ENCODE results near the gene SSH2. TPM values are rescaled to one million over a fixed set of nuclear protein-coding genes. Genes with fewer than 3 reads are reported as not detected.

The SSH2 gene
- total and polyA plus RNA-seq, 2 experiments from 2014 or later = 8.3 to 18.9 TPM

- no peaks in the 10 kb centered on the region for H4K20me1 ChIP-seq (ENCODE audit: insufficient read depth)
- H3K4me2 ChIP-seq (ENCODE audit: unreplicated experiment) = no peak overlapping the region
- no peak overlapping the region for H3K4me3 ChIP-seq
- H3K9me2 ChIP-seq (ENCODE audit: insufficient read depth) = no peaks in the 10 kb centered on the region
- DNase-seq = no peak
- no peaks in the 10 kb centered on the region for H3K36me3 ChIP-seq (ENCODE audit: low read depth)
- no peaks in the 10 kb centered on the region for H3K9me3 ChIP-seq (ENCODE audit: low read depth)
- no peak overlapping the region for H3K27ac ChIP-seq
- TF ChIP-seq EZH2 (IDR thresholded peaks at IDR 0.05; ENCODE audit: insufficient read depth, poor library complexity, severe bottlenecking) (no peak), EZH2phosphoT487 (IDR thresholded peaks at IDR 0.05; ENCODE audit: insufficient read depth, low read depth) (no peak)
- WGBS, 2 experiments (ENCODE audit: low coverage in 1 of 2, low lambda C conversion rate in 2 of 2, missing lambda C conversion rate in 2 of 2) = 87 to 97% methylated on average over 3 of the region's 3 CpGs
- no peaks in the 10 kb centered on the region for H3F3A ChIP-seq (ENCODE audit: insufficient read depth)
- H3K79me2 ChIP-seq (ENCODE audit: insufficient read depth) = no peaks in the 10 kb centered on the region
- H3K27me3 ChIP-seq (replicated peaks; ENCODE audit: insufficient read depth) = no peaks in the 10 kb centered on the region
- H3K9ac ChIP-seq = no peak overlapping the region
- no peaks in the 10 kb centered on the region for H3K4me1 ChIP-seq (ENCODE audit: insufficient read depth)
- in situ Hi-C loops (cut with MboI) = no loop called here
- no peak overlapping the region for H2AFZ ChIP-seq
Observed at GRCh38 chr17:29610395-29610794, 319.6 kb downstream of the SSH2 start.

- Histone ChIP-seq H3K27ac (no peak overlapping the region), H3K4me2 (ENCODE audit: unreplicated experiment) (no peak overlapping the region), H3K4me3 (no peak overlapping the region), H3K9me3 (ENCODE audit: low read depth) (no peaks in the 10 kb centered on the region), H3F3A (ENCODE audit: insufficient read depth) (no peaks in the 10 kb centered on the region), H3K36me3 (ENCODE audit: low read depth) (no peaks in the 10 kb centered on the region), H3K9ac (no peak overlapping the region), H3K9me2 (ENCODE audit: insufficient read depth) (no peaks in the 10 kb centered on the region), H3K4me1 (ENCODE audit: insufficient read depth) (no peaks in the 10 kb centered on the region), H4K20me1 (ENCODE audit: insufficient read depth) (no peaks in the 10 kb centered on the region), H3K27me3 (replicated peaks; ENCODE audit: insufficient read depth) (no peaks in the 10 kb centered on the region), H3K79me2 (ENCODE audit: insufficient read depth) (no peaks in the 10 kb centered on the region), H2AFZ (no peak overlapping the region)
- no peak for TF ChIP-seq EZH2 (IDR thresholded peaks at IDR 0.05; ENCODE audit: insufficient read depth, poor library complexity, severe bottlenecking)
- TF ChIP-seq EZH2phosphoT487 (IDR thresholded peaks at IDR 0.05; ENCODE audit: insufficient read depth, low read depth) = no peak
- WGBS, 2 experiments (ENCODE audit: low coverage in 1 of 2, low lambda C conversion rate in 2 of 2, missing lambda C conversion rate in 2 of 2) = 90 to 99% methylated on average over 8 to 15 of the region's 15 CpGs
- in situ Hi-C loops (cut with MboI) = no loop called here
- DNase-seq = no peak
Observed at GRCh38 chr17:29608986-29609385, 321.0 kb downstream of the SSH2 start.

GRCh38 chr17:29607557-29608195 is 322.4 kb downstream of the SSH2 start:
- Histone ChIP-seq H3K27me3 (replicated peaks; ENCODE audit: insufficient read depth) (no peaks in the 10 kb centered on the region), H3K4me2 (ENCODE audit: unreplicated experiment) (no peak overlapping the region), H3K9ac (no peak overlapping the region), H3K9me2 (ENCODE audit: insufficient read depth) (no peaks in the 10 kb centered on the region), H3K36me3 (ENCODE audit: low read depth) (no peaks in the 10 kb centered on the region), H3K4me3 (no peak overlapping the region), H3K9me3 (ENCODE audit: low read depth) (no peaks in the 10 kb centered on the region), H3F3A (ENCODE audit: insufficient read depth) (no peaks in the 10 kb centered on the region), H3K4me1 (ENCODE audit: insufficient read depth) (no peaks in the 10 kb centered on the region), H4K20me1 (ENCODE audit: insufficient read depth) (no peaks in the 10 kb centered on the region), H2AFZ (no peak overlapping the region), H3K79me2 (ENCODE audit: insufficient read depth) (no peaks in the 10 kb centered on the region), H3K27ac (no peak overlapping the region)
- WGBS, 2 experiments (ENCODE audit: low coverage in 1 of 2, low lambda C conversion rate in 2 of 2, missing lambda C conversion rate in 2 of 2) = 92% methylated on average over 29 of the region's 29 CpGs
- TF ChIP-seq EZH2 (IDR thresholded peaks at IDR 0.05; ENCODE audit: insufficient read depth, poor library complexity, severe bottlenecking) = no peak
- TF ChIP-seq EZH2phosphoT487 (IDR thresholded peaks at IDR 0.05; ENCODE audit: insufficient read depth, low read depth) = no peak
- in situ Hi-C loops (cut with MboI) = no loop called here
- DNase-seq = no peak

- no peaks in the 10 kb centered on the region for H3K79me2 ChIP-seq (ENCODE audit: insufficient read depth)
- no peaks in the 10 kb centered on the region for H3K9me2 ChIP-seq (ENCODE audit: insufficient read depth)
- H3K9ac ChIP-seq = no peak overlapping the region
- no peak overlapping the region for H3K4me3 ChIP-seq
- no peaks in the 10 kb centered on the region for H3F3A ChIP-seq (ENCODE audit: insufficient read depth)
- no peaks in the 10 kb centered on the region for H3K9me3 ChIP-seq (ENCODE audit: low read depth)
- H3K27ac ChIP-seq = no peak overlapping the region
- no peaks in the 10 kb centered on the region for H3K36me3 ChIP-seq (ENCODE audit: low read depth)
- no peak for DNase-seq
- no peaks in the 10 kb centered on the region for H3K27me3 ChIP-seq (replicated peaks; ENCODE audit: insufficient read depth)
- H4K20me1 ChIP-seq (ENCODE audit: insufficient read depth) = no peaks in the 10 kb centered on the region
- TF ChIP-seq EZH2 (IDR thresholded peaks at IDR 0.05; ENCODE audit: insufficient read depth, poor library complexity, severe bottlenecking) (no peak), EZH2phosphoT487 (IDR thresholded peaks at IDR 0.05; ENCODE audit: insufficient read depth, low read depth) (no peak)
- no peak overlapping the region for H3K4me2 ChIP-seq (ENCODE audit: unreplicated experiment)
- H3K4me1 ChIP-seq (ENCODE audit: insufficient read depth) = no peaks in the 10 kb centered on the region
- 77 to 80% methylated on average over 6 of the region's 6 CpGs for WGBS, 2 experiments (ENCODE audit: low coverage in 1 of 2, low lambda C conversion rate in 2 of 2, missing lambda C conversion rate in 2 of 2)
- in situ Hi-C loops (cut with MboI) = no loop called here
- H2AFZ ChIP-seq = no peak overlapping the region
Observed at GRCh38 chr17:29603109-29603674, 326.8 kb downstream of the SSH2 start.

Data from GM23248 (cell line).